ENCODE measurements around the gene SLC1A3.

SLC1A3 gene

GRCh38 chr5:36661456-36662220 lies 55.2 kb downstream of the SLC1A3 start:
- Mint-ChIP-seq H3K4me1 (ENCODE audit: low read depth) (peaks cover 31% of the 10 kb centered on the region), H3K4me3 (no peak overlapping the region), H3K27me3 (no peaks in the 10 kb centered on the region), H3K27ac (no peak overlapping the region), H3K9me3 (no peaks in the 10 kb centered on the region), H3K36me3 (ENCODE audit: low read depth) (no peaks in the 10 kb centered on the region)
- intact Hi-C loops (cut with micrococcal nuclease) = no loop called here

- Mint-ChIP-seq H3K36me3 (ENCODE audit: low read depth) (no peaks in the 10 kb centered on the region), H3K4me1 (ENCODE audit: low read depth) (peaks cover 28% of the 10 kb centered on the region), H3K4me3 (peak overlapping the region; percentile 33), H3K9me3 (no peaks in the 10 kb centered on the region), H3K27ac (no peak overlapping the region), H3K27me3 (no peaks in the 10 kb centered on the region)
- intact Hi-C loops (cut with micrococcal nuclease) = no loop called here
These were observed 56.0 kb downstream of the SLC1A3 start for GRCh38 chr5:36662291-36662851.

DNA sequence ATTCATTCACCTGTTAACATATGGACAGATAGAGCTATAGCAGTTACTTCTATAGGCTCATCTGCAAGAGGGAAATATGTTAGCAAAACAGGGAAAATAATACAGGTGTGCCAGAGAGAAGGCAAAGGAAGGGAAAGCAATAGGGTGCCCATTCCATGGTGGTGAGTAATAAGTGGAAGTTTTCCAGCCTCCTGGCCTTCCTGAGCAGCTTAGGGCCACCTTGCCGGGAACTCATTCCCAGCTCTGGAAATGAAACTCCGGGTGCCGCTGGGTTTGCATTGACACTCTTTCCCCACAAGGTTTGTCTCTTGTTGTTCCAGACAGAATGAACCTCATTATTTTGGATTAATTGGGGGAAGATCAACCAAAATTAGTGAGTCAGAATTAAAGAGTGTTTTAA lies 58.4 kb downstream of the SLC1A3 start:
- peaks cover 19% of the 10 kb centered on the region for H3K4me1 Mint-ChIP-seq (ENCODE audit: low read depth)
- H3K9me3 Mint-ChIP-seq = no peaks in the 10 kb centered on the region
- no peaks in the 10 kb centered on the region for H3K36me3 Mint-ChIP-seq (ENCODE audit: low read depth)
- H3K4me3 Mint-ChIP-seq = no peak overlapping the region
- no peaks in the 10 kb centered on the region for H3K27me3 Mint-ChIP-seq
- intact Hi-C loops (cut with micrococcal nuclease) = no loop called here
- H3K27ac Mint-ChIP-seq = no peak overlapping the region

- Mint-ChIP-seq H3K36me3 (ENCODE audit: low read depth) (no peaks in the 10 kb centered on the region), H3K27ac (no peak overlapping the region), H3K4me1 (ENCODE audit: low read depth) (peaks cover 18% of the 10 kb centered on the region), H3K9me3 (no peaks in the 10 kb centered on the region), H3K27me3 (no peaks in the 10 kb centered on the region), H3K4me3 (no peak overlapping the region)
- intact Hi-C loops (cut with micrococcal nuclease) = no loop called here
These were observed 59.2 kb downstream of the SLC1A3 start for GRCh38 chr5:36665628-36666027.

DNA sequence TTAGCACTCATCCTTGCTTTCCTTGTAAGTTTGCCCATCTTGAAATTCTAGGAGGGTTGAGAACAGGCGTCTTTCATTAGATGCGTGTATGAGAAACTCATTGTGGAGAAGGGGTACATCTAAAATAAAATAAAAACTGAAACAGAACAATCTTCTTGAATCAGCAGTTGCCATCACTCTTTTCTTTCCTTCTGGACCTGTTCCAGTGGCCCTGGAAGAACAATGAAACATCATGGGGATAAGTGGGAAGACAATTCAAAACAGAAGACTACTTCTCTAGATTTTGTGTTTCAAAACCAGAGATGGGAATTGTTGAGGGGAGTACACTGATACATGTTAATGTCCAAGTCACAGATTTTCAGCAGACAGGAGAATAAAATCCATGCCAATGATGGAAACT lies 59.9 kb downstream of the SLC1A3 start:
- H3K4me3 Mint-ChIP-seq = no peak overlapping the region
- H3K4me1 Mint-ChIP-seq (ENCODE audit: low read depth) = peaks cover 14% of the 10 kb centered on the region
- no peak overlapping the region for H3K27ac Mint-ChIP-seq
- intact Hi-C loops (cut with micrococcal nuclease) = no loop called here
- H3K27me3 Mint-ChIP-seq = no peaks in the 10 kb centered on the region
- H3K36me3 Mint-ChIP-seq (ENCODE audit: low read depth) = no peaks in the 10 kb centered on the region
- H3K9me3 Mint-ChIP-seq = no peaks in the 10 kb centered on the region

- Mint-ChIP-seq H3K27ac (no peak overlapping the region), H3K4me3 (no peak overlapping the region), H3K9me3 (no peaks in the 10 kb centered on the region), H3K4me1 (ENCODE audit: low read depth) (peaks cover 14% of the 10 kb centered on the region), H3K27me3 (no peaks in the 10 kb centered on the region), H3K36me3 (ENCODE audit: low read depth) (no peaks in the 10 kb centered on the region)
- intact Hi-C loops (cut with micrococcal nuclease) = no loop called here
These were observed 60.6 kb downstream of the SLC1A3 start for GRCh38 chr5:36666986-36667385.

DNA sequence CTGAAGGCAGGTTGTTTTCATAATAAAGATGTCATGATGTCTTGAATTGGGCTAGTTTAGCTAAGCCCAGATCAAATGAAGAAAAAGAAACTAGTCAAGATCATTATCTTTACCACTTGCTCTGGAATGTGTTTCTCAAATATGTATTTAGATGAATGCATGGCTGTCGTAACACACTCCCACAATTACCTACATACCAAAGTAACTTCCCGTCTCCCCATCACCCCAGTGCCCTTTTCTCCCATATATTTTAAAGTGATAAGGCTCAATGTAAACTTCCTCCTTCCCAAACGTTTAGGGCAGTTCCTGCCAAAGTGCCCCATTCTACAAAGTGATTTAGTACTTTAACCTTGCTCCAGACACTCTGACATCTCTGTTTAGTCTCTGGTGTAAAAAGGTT lies 61.4 kb downstream of the SLC1A3 start:
- intact Hi-C loops (cut with micrococcal nuclease) = no loop called here

DNA sequence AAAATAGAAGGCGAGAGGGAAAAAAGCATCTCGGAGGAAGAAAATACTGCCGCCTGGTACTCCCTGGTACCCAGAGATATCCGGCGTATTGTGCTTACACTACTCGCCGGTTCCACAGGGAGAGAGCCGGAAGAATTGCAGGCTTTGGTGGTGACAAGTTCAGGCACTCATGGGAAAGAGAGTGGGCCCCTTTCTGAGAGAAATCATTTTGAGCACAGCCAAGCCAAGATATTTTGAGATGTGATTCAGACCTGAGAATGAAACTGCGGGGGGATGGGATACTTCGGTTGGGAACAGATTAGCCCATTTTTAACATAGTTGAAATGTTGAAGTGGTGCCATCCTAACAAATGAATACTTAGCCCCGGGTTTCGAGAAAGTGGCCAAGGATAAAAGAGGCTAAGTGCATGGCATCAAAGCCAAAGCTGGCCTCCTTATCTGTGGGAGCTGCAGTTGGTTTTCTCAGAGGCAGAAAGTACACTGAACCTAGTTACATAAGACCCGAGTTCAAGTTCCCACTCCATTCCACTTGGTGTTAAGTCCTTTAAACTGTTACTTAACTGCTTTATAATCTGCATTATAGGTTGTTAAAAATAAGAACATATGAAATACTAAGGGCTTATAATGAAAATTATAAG lies 62.7 kb downstream of the SLC1A3 start:
- intact Hi-C loops (cut with micrococcal nuclease) = no loop called here
- Mint-ChIP-seq H3K27ac (no peak overlapping the region), H3K27me3 (no peaks in the 10 kb centered on the region), H3K9me3 (no peaks in the 10 kb centered on the region), H3K4me3 (no peak overlapping the region), H3K4me1 (ENCODE audit: low read depth) (peaks cover 8% of the 10 kb centered on the region), H3K36me3 (ENCODE audit: low read depth) (peaks cover 3% of the 10 kb centered on the region)

More for the DNA sequence above, 61.4 kb downstream of the SLC1A3 start:
- no peaks in the 10 kb centered on the region for H3K36me3 Mint-ChIP-seq (ENCODE audit: low read depth)
- H3K27me3 Mint-ChIP-seq = no peaks in the 10 kb centered on the region
- H3K4me3 Mint-ChIP-seq = no peak overlapping the region
- H3K27ac Mint-ChIP-seq = no peak overlapping the region
- peaks cover 8% of the 10 kb centered on the region for H3K4me1 Mint-ChIP-seq (ENCODE audit: low read depth)
- H3K9me3 Mint-ChIP-seq = no peaks in the 10 kb centered on the region

DNA sequence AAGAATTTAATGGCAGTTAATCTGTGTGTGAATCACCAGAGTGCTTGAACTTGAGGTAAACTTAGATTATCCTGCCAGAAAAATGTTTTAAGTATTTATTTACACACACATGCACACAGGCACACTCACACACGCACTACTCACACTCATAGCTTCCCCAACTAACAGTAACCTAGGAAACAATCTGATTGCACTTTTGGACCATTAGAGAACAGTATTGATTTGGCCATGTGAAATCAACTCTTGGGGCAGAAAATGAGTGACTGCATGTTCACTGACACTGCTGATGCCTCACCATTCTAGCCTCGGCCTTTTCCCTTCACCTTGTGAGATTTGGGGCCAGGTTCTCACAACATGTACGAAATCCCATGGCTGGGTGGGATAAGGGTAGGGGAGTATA lies 64.1 kb downstream of the SLC1A3 start:
- Mint-ChIP-seq H3K27ac (no peak overlapping the region), H3K36me3 (ENCODE audit: low read depth) (peaks cover 5% of the 10 kb centered on the region), H3K27me3 (no peaks in the 10 kb centered on the region), H3K9me3 (no peaks in the 10 kb centered on the region), H3K4me1 (ENCODE audit: low read depth) (peaks cover 8% of the 10 kb centered on the region), H3K4me3 (no peak overlapping the region)
- intact Hi-C loops (cut with micrococcal nuclease) = no loop called here

DNA sequence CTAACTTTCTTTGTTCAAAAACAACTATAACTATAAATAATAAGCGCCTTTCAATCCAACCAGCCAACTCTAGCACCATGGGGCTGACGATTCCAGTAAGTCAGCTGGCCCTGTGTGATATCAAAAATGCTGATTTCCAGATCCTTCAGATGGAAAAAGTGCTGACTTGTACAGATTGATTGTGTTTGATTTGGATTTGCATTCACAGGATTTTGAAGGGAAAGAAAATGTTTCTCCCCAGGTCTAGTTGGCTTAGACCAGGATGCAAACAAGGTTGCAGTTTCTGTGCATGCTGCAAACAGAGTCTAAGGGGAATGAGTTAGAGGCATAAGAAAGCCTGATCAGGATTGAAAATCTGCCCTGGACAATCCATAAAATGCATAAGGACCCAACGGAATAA lies 68.9 kb downstream of the SLC1A3 start:
- intact Hi-C loops (cut with micrococcal nuclease) = no loop called here
- Mint-ChIP-seq H3K27me3 (no peaks in the 10 kb centered on the region), H3K4me3 (no peak overlapping the region), H3K4me1 (ENCODE audit: low read depth) (peaks cover 26% of the 10 kb centered on the region), H3K9me3 (no peaks in the 10 kb centered on the region), H3K27ac (no peak overlapping the region), H3K36me3 (ENCODE audit: low read depth) (peaks cover 5% of the 10 kb centered on the region)

DNA sequence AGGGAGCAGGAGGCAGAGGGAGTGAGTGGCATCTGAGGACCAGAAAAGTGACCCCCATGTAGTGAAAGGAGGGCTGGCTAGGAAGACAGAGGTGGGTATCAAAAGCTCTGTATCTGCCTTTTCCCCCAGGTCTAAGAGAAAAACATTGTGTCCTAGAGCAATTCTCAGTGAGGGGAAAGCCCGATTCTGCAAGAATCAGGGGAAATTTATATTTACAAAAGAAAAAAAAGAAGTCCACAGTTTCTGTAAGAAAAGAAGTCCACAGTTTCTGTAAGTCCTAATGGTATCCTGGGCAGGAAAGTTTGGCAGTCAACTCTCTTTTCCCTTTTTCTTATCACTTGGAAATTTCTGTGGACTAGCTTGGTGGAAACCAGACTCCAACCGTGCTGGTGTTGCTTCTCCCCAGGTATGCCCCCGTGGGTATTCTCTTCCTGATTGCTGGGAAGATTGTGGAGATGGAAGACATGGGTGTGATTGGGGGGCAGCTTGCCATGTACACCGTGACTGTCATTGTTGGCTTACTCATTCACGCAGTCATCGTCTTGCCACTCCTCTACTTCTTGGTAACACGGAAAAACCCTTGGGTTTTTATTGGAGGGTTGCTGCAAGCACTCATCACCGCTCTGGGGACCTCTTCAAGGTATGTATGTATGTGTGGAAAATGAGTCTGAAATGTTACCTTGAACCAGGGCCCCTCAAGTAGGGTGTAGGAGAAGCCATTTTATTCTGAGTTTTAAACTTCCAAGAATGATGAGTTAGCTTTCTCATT lies 73.0 kb downstream of the SLC1A3 start:
- Mint-ChIP-seq H3K4me1 (ENCODE audit: low read depth) (peaks cover 47% of the 10 kb centered on the region), H3K27me3 (no peaks in the 10 kb centered on the region), H3K9me3 (no peaks in the 10 kb centered on the region), H3K36me3 (ENCODE audit: low read depth) (no peaks in the 10 kb centered on the region), H3K4me3 (no peak overlapping the region), H3K27ac (peak overlapping the region; percentile 43)
- intact Hi-C loops (cut with micrococcal nuclease) = no loop called here

- Mint-ChIP-seq H3K27ac (peak overlapping the region; percentile 43), H3K27me3 (no peaks in the 10 kb centered on the region), H3K4me3 (no peak overlapping the region), H3K36me3 (ENCODE audit: low read depth) (no peaks in the 10 kb centered on the region), H3K9me3 (no peaks in the 10 kb centered on the region), H3K4me1 (ENCODE audit: low read depth) (peaks cover 52% of the 10 kb centered on the region)
- intact Hi-C loops (cut with micrococcal nuclease) = no loop called here
These were observed 73.7 kb downstream of the SLC1A3 start for GRCh38 chr5:36680066-36680465.

GRCh38 chr5:36681711-36682110 lies 75.3 kb downstream of the SLC1A3 start:
- peaks cover 63% of the 10 kb centered on the region for H3K4me1 Mint-ChIP-seq (ENCODE audit: low read depth)
- H3K4me3 Mint-ChIP-seq = no peak overlapping the region
- H3K27me3 Mint-ChIP-seq = no peaks in the 10 kb centered on the region
- no peak overlapping the region for H3K27ac Mint-ChIP-seq
- H3K9me3 Mint-ChIP-seq = no peaks in the 10 kb centered on the region
- no peaks in the 10 kb centered on the region for H3K36me3 Mint-ChIP-seq (ENCODE audit: low read depth)
- intact Hi-C loops (cut with micrococcal nuclease) = no loop called here

DNA sequence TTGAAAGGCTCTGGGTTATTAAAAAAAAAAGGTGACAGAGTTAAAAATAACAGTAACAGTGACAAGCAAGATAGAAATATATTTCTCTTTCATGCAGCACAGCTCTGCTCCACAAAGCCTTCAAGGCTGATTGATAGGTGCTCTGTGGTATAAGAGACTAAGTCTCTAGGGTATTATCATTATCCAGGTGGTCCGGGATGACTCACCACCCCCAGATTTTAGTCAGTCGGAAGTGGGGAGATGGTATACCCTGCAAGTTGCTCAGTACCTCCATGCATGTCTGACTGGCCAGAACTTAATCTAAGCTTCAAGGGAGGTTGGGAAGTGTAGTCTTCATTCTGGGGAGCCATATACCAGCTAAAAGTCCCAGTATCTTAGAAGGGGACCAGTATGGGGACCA lies 76.1 kb downstream of the SLC1A3 start:
- H3K36me3 Mint-ChIP-seq (ENCODE audit: low read depth) = no peaks in the 10 kb centered on the region
- no peaks in the 10 kb centered on the region for H3K9me3 Mint-ChIP-seq
- no peaks in the 10 kb centered on the region for H3K27me3 Mint-ChIP-seq
- no peak overlapping the region for H3K4me3 Mint-ChIP-seq
- H3K4me1 Mint-ChIP-seq (ENCODE audit: low read depth) = peaks cover 57% of the 10 kb centered on the region
- H3K27ac Mint-ChIP-seq = no peak overlapping the region
- intact Hi-C loops (cut with micrococcal nuclease) = no loop called here
